PC-9 (cell line): ENCODE data around the gene PTDSS2. TPM values are rescaled to one million over a fixed set of nuclear protein-coding genes. Genes with fewer than 3 reads are reported as not detected.

Experiments
- BruUV-seq: library from RNA; stranded (reverse); fragments of 400-500 nt; replicated peaks from 2 replicates; lab custom pipeline; 2021; lab: Mats Ljungman, UMichigan
- CTCF ChIA-PET: fragments of 300-600 bp; sonication (Branson Sonifier 250); formaldehyde crosslinking; loops from one replicate; lab custom pipeline; 2022; ENCODE audit warnings: antibody characterized with exemption; lab: Charles Lee
- POLR2A ChIA-PET: fragments of 300-600 bp; sonication (Branson Sonifier 250); formaldehyde crosslinking; loops from one replicate; lab custom pipeline; 2022; ENCODE audit warnings: antibody characterized with exemption; ENCODE audit not compliant: unreplicated experiment; lab: Charles Lee
- DNase-seq, 2 experiments: peaks; one replicate each; pipeline versions ENCODE4 v3.0.0 to v3.0.0-alpha.2; 2015 to 2022; ENCODE audit warnings: mixed read lengths in 1 of 2
- H2AFZ ChIP-seq: fragments of 200-600 bp; sonication (generic); 2 replicates; pipeline ENCODE4 v1.8.1; 2017; ENCODE audit warnings: antibody characterized with exemption
- H3F3A ChIP-seq: fragments of 200-600 bp; sonication (generic); 2 replicates; pipeline ENCODE4 v1.8.1; 2017; ENCODE audit warnings: antibody characterized with exemption, mild to moderate bottlenecking, low read depth; ENCODE audit not compliant: insufficient read depth
- H3K27ac ChIP-seq: fragments of 200-600 bp; sonication (generic); 2 replicates; pipeline ENCODE4 v1.6.1; 2016; ENCODE audit warnings: mixed run types
- H3K27me3 ChIP-seq: fragments of 200-600 bp; sonication (generic); 2 replicates; pipeline ENCODE4 v1.6.1; 2016; ENCODE audit warnings: low read depth, mixed run types; ENCODE audit not compliant: insufficient read depth
- H3K36me3 ChIP-seq: fragments of 200-600 bp; sonication (generic); 2 replicates; pipeline ENCODE4 v1.6.1; 2016; ENCODE audit warnings: low read depth, mixed run types
- H3K4me1 ChIP-seq: fragments of 200-600 bp; sonication (generic); replicated peaks from 2 replicates; pipeline ENCODE4 v1.6.1; 2016; ENCODE audit warnings: mixed run types; ENCODE audit not compliant: insufficient read depth
- H3K4me2 ChIP-seq: fragments of 200-600 bp; sonication (generic); 2 replicates; pipeline ENCODE4 v1.6.1; 2017; ENCODE audit warnings: mixed run types
- H3K4me3 ChIP-seq: fragments of 200-600 bp; sonication (generic); 2 replicates; pipeline ENCODE4 v1.6.1; 2016; ENCODE audit warnings: mixed run types
- H3K79me2 ChIP-seq: fragments of 200-600 bp; sonication (generic); 2 replicates; pipeline ENCODE4 v1.6.1; 2017; ENCODE audit warnings: low read depth, mixed run types
- H3K9me2 ChIP-seq: fragments of 200-600 bp; sonication (generic); 2 replicates; pipeline ENCODE4 v1.8.1; 2017; ENCODE audit warnings: mild to moderate bottlenecking; ENCODE audit not compliant: insufficient read depth
- H3K9me3 ChIP-seq: fragments of 200-600 bp; sonication (generic); 2 replicates; pipeline ENCODE4 v1.8.1; 2016; ENCODE audit warnings: low read depth; ENCODE audit not compliant: insufficient read depth
- H4K20me1 ChIP-seq: fragments of 200-600 bp; sonication (generic); 2 replicates; pipeline ENCODE4 v1.8.1; 2017; ENCODE audit not compliant: insufficient read depth
- CTCF ChIP-seq: fragments of 200-600 bp; sonication (generic); conservative IDR thresholded peaks from 2 replicates; pipeline ENCODE4 v1.6.1; 2017; ENCODE audit warnings: mixed run types, antibody characterized with exemption, mild to moderate bottlenecking, moderate library complexity
- EZH2 ChIP-seq: fragments of 200-600 bp; sonication (generic); IDR thresholded peaks from 2 replicates; pipeline ENCODE4 v1.8.0; 2017; ENCODE audit warnings: antibody characterized with exemption, low read depth
- intact Hi-C: fragments of 100-400 bp; cut with micrococcal nuclease; formaldehyde crosslinking; loops from one replicate; pipeline ENCODE4 v1.10.0; 2022; ENCODE audit not compliant: unreplicated experiment
- total RNA-seq: library from RNA; stranded (reverse); gene quantifications from 2 replicates; pipeline ENCODE4 v1.2.3, GENCODE V29; 2021

Gene PTDSS2
- total RNA-seq, 1 experiment from 2014 or later = 32.5 TPM

- Histone ChIP-seq H3F3A (no peaks in the 10 kb centered on the region), H3K79me2 (no peaks in the 10 kb centered on the region), H4K20me1 (no peaks in the 10 kb centered on the region), H3K9me3 (no peaks in the 10 kb centered on the region), H3K9me2 (no peaks in the 10 kb centered on the region), H3K4me2 (peak overlapping the region; percentile 38; the same call in 1 of the 2 replicates), H3K36me3 (no peaks in the 10 kb centered on the region), H3K4me3 (no peak overlapping the region), H2AFZ (no peak overlapping the region), H3K4me1 (no peaks in the 10 kb centered on the region), H3K27ac (peak overlapping the region; percentile 9; the same call in 1 of the 2 replicates), H3K27me3 (no peaks in the 10 kb centered on the region)
- DNase-seq = no peak
- TF ChIP-seq EZH2 (no peak), CTCF (no peak)
- BruUV-seq = no TSS peak
- POLR2A ChIA-PET = interaction anchor here (0.7 kb wide), 1 partner anchor 10 kb away, joined by 4 read pairs; the partner anchor contains the start of gene PTDSS2
- CTCF ChIA-PET = no interaction called here
- intact Hi-C loops = loop anchor here (5.0 kb wide), 1 partner anchor 252 kb away; the partner anchor contains the start of genes BET1L and RIC8A
Measured at GRCh38 chr11:459511-460220, 9.6 kb downstream of the PTDSS2 start.

- Histone ChIP-seq H3K27me3 (no peaks in the 10 kb centered on the region), H3F3A (peaks cover 2% of the 10 kb centered on the region; the same call in 1 of the 2 replicates), H3K9me2 (no peaks in the 10 kb centered on the region), H4K20me1 (no peaks in the 10 kb centered on the region), H3K9me3 (no peaks in the 10 kb centered on the region), H3K4me1 (peaks cover 4% of the 10 kb centered on the region), H3K79me2 (no peaks in the 10 kb centered on the region), H3K4me2 (peak overlapping the region; percentile 38), H3K4me3 (no peak overlapping the region), H3K36me3 (no peaks in the 10 kb centered on the region), H2AFZ (no peak overlapping the region), H3K27ac (peak overlapping the region; percentile 9; the same call in 1 of the 2 replicates)
- intact Hi-C loops = loop anchor here (5.0 kb wide), 1 partner anchor 253 kb away; the partner anchor contains the start of genes BET1L and RIC8A
- DNase-seq = peak; percentile 73 to 82
- POLR2A ChIA-PET = interaction anchor here (0.5 to 0.7 kb wide), 4 partner anchors 11 to 358 kb away, joined by 3 to 17 read pairs (median 4); partner anchors contain the start of genes PNPLA2 and PTDSS2
- TF ChIP-seq CTCF (no peak), EZH2 (no peak)
- CTCF ChIA-PET = interaction anchor here (0.6 kb wide), 1 partner anchor 303 kb away, joined by 3 read pairs; no protein-coding TSS in a partner anchor
- BruUV-seq = no TSS peak
Measured at GRCh38 chr11:460331-461199, 10.5 kb downstream of the PTDSS2 start.

GRCh38 chr11:461626-462025 is 11.5 kb downstream of the PTDSS2 start:
- Histone ChIP-seq H3K9me2 (no peaks in the 10 kb centered on the region), H3K27me3 (no peaks in the 10 kb centered on the region), H4K20me1 (no peaks in the 10 kb centered on the region), H3K79me2 (no peaks in the 10 kb centered on the region), H3K4me3 (no peak overlapping the region), H3K4me1 (peaks cover 15% of the 10 kb centered on the region), H3K4me2 (no peak overlapping the region), H3K9me3 (no peaks in the 10 kb centered on the region), H3K27ac (no peak overlapping the region), H2AFZ (no peak overlapping the region), H3F3A (peaks cover 4% of the 10 kb centered on the region; the same call in 1 of the 2 replicates), H3K36me3 (no peaks in the 10 kb centered on the region)
- BruUV-seq = no TSS peak
- ChIA-PET POLR2A (no interaction called here), CTCF (no interaction called here)
- DNase-seq = no peak
- TF ChIP-seq EZH2 (no peak), CTCF (no peak)
- intact Hi-C loops = loop anchor here (5.0 kb wide), 1 partner anchor 254 kb away; the partner anchor contains the start of genes BET1L and RIC8A
